NB4 (cell line): ENCODE data around the gene SLC35E1.

Experiments used
- CTCF ChIP-seq: IDR thresholded peaks from one replicate; pipeline ENCODE4 v1.5.1; 2012; ENCODE audit warnings: low read depth, low read length
- MAX ChIP-seq: IDR thresholded peaks from 2 replicates; pipeline ENCODE4 v1.6.1; 2011; ENCODE audit warnings: low read depth, low read length
- MYC ChIP-seq: IDR thresholded peaks from 2 replicates; pipeline ENCODE4 v1.6.1; 2011; ENCODE audit warnings: low read depth, low read length
- POLR2A ChIP-seq: IDR thresholded peaks from 2 replicates; pipeline ENCODE4 v1.6.1; 2011; ENCODE audit warnings: mild to moderate bottlenecking; ENCODE audit not compliant: insufficient read length; ENCODE audit errors: extremely low read depth

- TF ChIP-seq POLR2A (no peak), CTCF (no peak), MAX (no peak), MYC (no peak)
Observed at GRCh38 chr19:16594681-16595091, 22.5 kb upstream of the SLC35E1 start.
